HG03064 (cell line): ENCODE data around the gene PTK7.
A peak's percentile ranks its signal among the peaks of the same experiment; 100 is the strongest.

Experiments used
- ATAC-seq: cut with Tn5 transposase; IDR thresholded peaks from one replicate; pipeline ENCODE4 v1.9.1; 2021; ENCODE audit warnings: low read depth; ENCODE audit not compliant: unreplicated experiment

Gene PTK7

GRCh38 chr6:43142101-43142500 lies 66.0 kb downstream of the PTK7 start:
- no peak for ATAC-seq

GRCh38 chr6:43143235-43144128 lies 67.4 kb downstream of the PTK7 start:
- no peak for ATAC-seq

DNA sequence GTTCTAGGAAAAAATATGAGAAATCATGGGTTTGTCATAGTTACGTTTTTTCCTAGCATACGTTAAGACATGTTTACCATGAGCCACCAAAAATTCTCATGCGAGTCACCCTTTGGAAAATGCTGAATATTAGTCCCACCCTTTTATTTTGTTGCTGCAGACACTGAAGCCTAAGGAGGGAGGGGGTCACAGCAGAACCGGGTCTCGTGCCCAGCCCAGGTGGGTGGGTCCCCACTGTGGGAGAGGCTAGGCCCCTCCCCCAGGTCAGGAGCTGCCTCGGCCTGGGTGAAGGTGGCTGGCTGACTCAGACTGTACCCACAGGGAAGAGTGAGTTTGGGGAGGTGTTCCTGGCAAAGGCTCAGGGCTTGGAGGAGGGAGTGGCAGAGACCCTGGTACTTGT lies 68.8 kb downstream of the PTK7 start:
- no peak for ATAC-seq

DNA sequence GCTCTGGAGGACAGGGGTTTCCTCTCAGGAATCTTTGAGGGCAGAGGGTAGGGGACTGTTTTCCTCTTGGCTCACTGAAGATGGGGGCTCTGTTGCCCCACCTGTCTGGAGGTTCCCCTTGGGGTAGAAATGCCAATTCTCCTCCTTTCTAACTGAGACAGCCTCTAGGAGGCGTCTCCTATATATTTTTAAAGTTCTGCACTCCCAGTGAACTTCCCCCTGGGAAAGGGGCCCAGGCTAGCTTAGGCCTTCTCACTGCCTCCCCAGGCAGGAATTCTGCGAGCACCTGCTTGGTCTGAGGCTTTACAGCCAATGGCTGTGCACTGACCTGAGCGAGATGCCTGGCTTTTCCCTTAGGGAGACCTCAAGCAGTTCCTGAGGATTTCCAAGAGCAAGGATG lies 70.1 kb downstream of the PTK7 start:
- ATAC-seq: no peak

- no peak for ATAC-seq
These were observed 70.9 kb downstream of the PTK7 start for GRCh38 chr6:43146709-43147688.

GRCh38 chr6:43147691-43148477 lies 71.8 kb downstream of the PTK7 start:
- no peak for ATAC-seq

- ATAC-seq: no peak
These were observed 73.2 kb downstream of the PTK7 start for GRCh38 chr6:43149265-43149664.

- no peak for ATAC-seq
These were observed 74.1 kb downstream of the PTK7 start for GRCh38 chr6:43150051-43150751.

- no peak for ATAC-seq
These were observed 83.5 kb downstream of the PTK7 start for GRCh38 chr6:43159599-43159998.

- no peak for ATAC-seq
These were observed 87.8 kb downstream of the PTK7 start for GRCh38 chr6:43163899-43164298.

GRCh38 chr6:43170417-43170930 lies 94.4 kb downstream of the PTK7 start:
- ATAC-seq: no peak

GRCh38 chr6:43170931-43171706 lies 95.0 kb downstream of the PTK7 start, which contains the start of gene SRF:
Gene SRF, plus strand, starts transcription at chr6:43171269. Its CDS starts 388 bp downstream, at chr6:43171657.
- peak; percentile 55 for ATAC-seq

GRCh38 chr6:43171707-43172103 lies 95.6 kb downstream of the PTK7 start:
- ATAC-seq: peak; percentile 0

DNA sequence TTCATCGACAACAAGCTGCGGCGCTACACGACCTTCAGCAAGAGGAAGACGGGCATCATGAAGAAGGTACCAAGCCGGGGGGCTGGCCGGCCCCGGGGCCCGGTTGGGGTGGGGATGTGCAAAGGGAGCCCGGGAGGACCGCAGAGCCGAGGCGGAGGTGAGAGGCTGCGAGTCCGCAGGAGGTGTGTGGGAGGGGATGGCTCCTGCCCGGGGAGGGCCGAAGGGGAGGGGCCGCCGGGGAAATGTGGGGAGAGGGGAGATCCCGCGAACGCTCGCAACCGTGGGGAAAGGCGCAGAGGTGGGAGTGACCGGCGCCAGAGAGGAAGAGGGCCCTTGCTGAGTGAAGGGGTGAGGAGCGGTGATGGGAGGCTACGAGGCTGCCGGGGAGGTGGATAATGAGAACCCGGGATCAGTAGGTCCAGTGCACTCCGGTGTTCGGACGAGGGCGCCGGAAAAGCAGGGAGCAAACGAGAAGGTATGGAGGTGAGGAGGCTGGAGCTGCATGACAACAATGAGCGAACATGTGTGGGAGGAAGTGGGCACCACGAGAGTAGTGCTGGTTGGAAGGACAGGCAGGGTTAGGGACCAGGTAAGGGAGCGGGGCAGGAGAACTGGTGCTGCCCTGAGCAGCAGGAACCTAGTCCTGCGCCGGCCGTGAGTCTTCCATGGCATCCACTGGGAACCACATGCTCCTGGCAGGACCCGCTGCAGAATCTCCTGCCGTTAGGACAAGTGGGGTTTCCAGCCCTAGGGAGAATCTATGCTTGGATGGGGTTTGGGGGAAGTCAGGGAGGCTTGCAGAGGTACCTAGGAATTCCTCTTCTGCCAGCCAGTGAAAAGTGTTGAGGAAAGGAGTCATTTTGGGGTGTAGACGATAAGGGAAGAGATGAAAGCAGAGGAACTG lies 96.2 kb downstream of the PTK7 start:
- no peak for ATAC-seq

- ATAC-seq: no peak
These were observed 97.6 kb downstream of the PTK7 start for GRCh38 chr6:43173591-43174262.

GRCh38 chr6:43174263-43175112 lies 98.4 kb downstream of the PTK7 start:
- ATAC-seq: peak; percentile 65
